Effector CD8-positive, alpha-beta T cell (primary cell): ENCODE data around the gene WASF1.
"Not testable (repeated sequence)": the region's sequence is repeated elsewhere in the genome, so short reads cannot be mapped to it uniquely, and the experiment has no call there.

Experiments
- DNase-seq: peaks from one replicate; lab custom pipeline; 2025; lab: John Stamatoyannopoulos, UW

The WASF1 gene

GRCh38 chr6:110173506-110174132 lies 5.9 kb downstream of the WASF1 start:
- DNase-seq = no peak

- no peak for DNase-seq
Observed at GRCh38 chr6:110170081-110170480, 9.4 kb downstream of the WASF1 start.

- no peak for DNase-seq
Observed at GRCh38 chr6:110158479-110158878, 21.0 kb downstream of the WASF1 start.

- no peak for DNase-seq
Observed at GRCh38 chr6:110147870-110148269, 31.6 kb downstream of the WASF1 start.

- DNase-seq = no peak
Observed at GRCh38 chr6:110140650-110141049, 38.8 kb downstream of the WASF1 start.

- no peak for DNase-seq
Observed at GRCh38 chr6:110139052-110139451, 40.4 kb downstream of the WASF1 start.

- DNase-seq = no peak
Observed at GRCh38 chr6:110137924-110138887, 41.3 kb downstream of the WASF1 start.

GRCh38 chr6:110130362-110130761 lies 49.1 kb downstream of the WASF1 start:
- DNase-seq = no peak

- no peak for DNase-seq
Observed at GRCh38 chr6:110128418-110128817, 51.1 kb downstream of the WASF1 start.

- no peak for DNase-seq
Observed at GRCh38 chr6:110125361-110125760, 54.1 kb downstream of the WASF1 start.

GRCh38 chr6:110121655-110122054 lies 57.8 kb downstream of the WASF1 start:
- DNase-seq = not testable (repeated sequence)

GRCh38 chr6:110116258-110116657 lies 63.2 kb downstream of the WASF1 start:
- no peak for DNase-seq

- no peak for DNase-seq
Observed at GRCh38 chr6:110114004-110114403, 65.5 kb downstream of the WASF1 start.

- no peak for DNase-seq
Observed at GRCh38 chr6:110105296-110105695, 74.2 kb downstream of the WASF1 start.

GRCh38 chr6:110103260-110103659 lies 76.2 kb downstream of the WASF1 start:
- no peak for DNase-seq

GRCh38 chr6:110102411-110102810 lies 77.1 kb downstream of the WASF1 start:
- DNase-seq = no peak

- no peak for DNase-seq
Observed at GRCh38 chr6:110101885-110102284, 77.6 kb downstream of the WASF1 start.

- no peak for DNase-seq
Observed at GRCh38 chr6:110098511-110099116, 80.9 kb downstream of the WASF1 start.

GRCh38 chr6:110097443-110097842 lies 82.0 kb downstream of the WASF1 start:
- no peak for DNase-seq

- no peak for DNase-seq
Observed at GRCh38 chr6:110095935-110096334, 83.5 kb downstream of the WASF1 start.

GRCh38 chr6:110095101-110095500 lies 84.4 kb downstream of the WASF1 start:
- DNase-seq = no peak

- DNase-seq = no peak
Observed at GRCh38 chr6:110093981-110094380, 85.5 kb downstream of the WASF1 start.

GRCh38 chr6:110090876-110091275 lies 88.6 kb downstream of the WASF1 start:
- no peak for DNase-seq
